Stimulated activated CD4-positive, alpha-beta T cell treated with anti-CD3 and anti-CD28 coated beads, Interleukin-15, amount 100 ng/mL, for 24 hours (primary cell): Measurements from ENCODE around the gene REC114.

Experiments
- DNase-seq: peaks from one replicate; pipeline ENCODE4 v3.0.0-alpha.2; 2020

Gene REC114

DNA sequence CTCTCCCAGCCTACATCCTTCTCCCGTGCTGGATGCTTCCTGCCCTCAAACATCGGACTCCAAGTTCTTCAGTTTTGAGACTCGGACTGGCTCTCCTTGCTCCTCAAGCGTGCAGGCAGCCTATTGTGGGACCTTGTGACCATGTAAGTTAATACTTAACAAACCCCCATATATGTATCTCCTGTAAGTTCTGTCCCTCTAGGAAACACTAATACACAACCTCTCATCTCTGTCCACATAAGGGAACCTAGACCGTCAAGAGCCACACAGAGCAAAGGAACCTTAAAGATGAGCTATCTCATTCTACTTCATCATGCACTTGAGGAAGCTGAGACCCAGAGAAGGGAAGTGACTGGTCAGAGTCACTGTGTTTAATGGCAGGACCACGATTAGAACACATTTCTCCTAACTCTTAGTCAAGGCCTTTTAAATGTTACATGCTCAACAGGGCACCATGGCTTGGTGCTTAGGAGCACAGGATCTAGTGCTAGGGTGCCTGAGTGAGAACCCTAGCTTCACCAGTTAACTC lies 140.0 kb downstream of the REC114 start:
- DNase-seq, result no peak

GRCh38 chr15:73583544-73583943 lies 140.6 kb downstream of the REC114 start:
- no peak for DNase-seq

GRCh38 chr15:73584699-73585420 lies 141.9 kb downstream of the REC114 start:
- no peak for DNase-seq

DNA sequence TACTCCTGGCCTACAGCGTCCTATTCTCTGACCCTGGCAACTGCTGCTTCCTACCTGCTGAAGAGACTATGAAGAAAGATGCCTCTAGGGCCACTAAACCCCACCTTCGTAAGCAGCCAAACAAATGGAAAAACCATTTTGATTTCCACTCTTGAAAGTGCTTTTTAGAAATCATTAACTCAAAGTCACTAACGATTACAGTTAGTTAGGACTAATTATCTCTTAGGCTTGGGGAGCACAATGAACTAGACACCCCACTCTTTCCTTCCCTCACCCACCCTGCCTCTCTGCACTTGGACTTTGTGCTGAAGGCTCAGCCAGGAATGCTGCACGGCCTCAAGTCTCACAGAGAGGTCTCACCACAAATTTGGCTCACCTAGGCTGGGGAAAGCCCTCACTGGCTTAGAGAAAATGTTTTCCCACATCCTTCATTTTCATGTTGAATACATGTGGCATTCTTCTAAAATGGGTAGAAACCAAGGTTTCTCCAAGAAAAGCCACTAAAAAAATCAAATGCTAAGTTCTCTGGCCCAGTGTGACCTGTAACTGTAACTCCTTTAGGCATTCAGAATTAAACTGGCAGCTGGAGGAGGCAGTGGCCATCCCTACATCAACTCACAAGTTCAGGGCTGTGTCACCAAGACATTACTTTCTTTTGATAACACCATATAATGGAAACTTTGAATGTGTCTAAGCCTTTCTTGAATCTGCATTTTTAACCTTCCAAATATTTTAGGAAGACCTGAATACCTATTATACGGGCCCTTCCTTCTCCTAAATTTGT lies 143.1 kb downstream of the REC114 start:
- DNase-seq, result no peak

DNA sequence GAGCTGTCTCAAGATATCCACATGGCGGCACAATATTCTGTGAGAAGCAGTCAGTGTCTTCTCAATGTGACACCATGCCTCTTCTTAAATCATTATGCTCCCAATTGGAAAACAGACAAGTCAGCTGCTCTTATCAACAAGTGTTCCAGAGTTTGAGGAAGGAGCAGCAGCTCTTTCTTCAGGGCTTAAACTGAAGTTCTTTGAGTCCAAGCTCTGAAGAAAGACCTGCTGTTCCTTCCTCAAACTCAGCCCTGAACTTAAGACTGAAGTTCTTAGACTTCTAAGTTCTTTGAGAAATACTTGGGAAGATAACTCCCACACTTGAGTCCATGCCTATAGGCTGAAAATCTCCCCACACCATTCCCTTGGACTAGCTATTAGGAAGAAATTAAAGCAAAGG lies 146.8 kb downstream of the REC114 start:
- no peak for DNase-seq

GRCh38 chr15:73590263-73590662 lies 147.3 kb downstream of the REC114 start:
- DNase-seq, result no peak

DNA sequence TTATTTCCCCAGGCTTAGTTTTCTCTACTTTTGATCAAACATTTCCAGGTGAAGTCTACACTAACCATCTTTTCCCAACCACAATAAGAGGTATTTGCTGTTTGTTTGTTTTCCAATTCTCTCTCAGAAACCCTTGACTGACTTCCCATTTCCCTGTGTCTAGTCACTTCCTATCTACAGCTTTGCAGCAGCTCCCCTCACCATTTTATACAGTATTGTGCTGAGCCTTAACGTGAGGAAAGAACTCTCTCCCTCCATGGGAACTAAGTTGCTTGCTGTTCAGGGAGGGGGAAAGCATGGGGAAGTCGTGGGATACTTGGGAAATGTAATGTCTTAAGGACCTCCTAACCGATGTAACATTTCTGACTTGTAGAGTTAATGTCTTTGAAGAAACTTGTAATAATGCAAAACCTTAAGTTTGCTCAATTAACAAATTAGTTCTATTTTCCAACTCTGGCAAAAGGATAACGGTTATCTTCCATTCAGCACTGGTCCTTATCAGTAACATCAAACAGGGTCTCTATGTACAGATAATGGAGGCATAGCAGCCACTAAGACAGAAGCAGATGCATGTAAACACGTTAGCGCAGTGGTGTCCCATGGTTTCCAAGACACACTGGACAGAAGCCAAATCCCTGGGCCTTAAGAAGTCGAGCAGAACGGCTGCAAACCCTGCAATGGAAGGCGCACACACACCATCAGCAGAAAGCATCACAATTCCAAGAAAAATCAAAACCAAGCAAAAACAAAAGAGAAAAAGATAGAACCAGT lies 150.5 kb downstream of the REC114 start:
- DNase-seq, result no peak

DNA sequence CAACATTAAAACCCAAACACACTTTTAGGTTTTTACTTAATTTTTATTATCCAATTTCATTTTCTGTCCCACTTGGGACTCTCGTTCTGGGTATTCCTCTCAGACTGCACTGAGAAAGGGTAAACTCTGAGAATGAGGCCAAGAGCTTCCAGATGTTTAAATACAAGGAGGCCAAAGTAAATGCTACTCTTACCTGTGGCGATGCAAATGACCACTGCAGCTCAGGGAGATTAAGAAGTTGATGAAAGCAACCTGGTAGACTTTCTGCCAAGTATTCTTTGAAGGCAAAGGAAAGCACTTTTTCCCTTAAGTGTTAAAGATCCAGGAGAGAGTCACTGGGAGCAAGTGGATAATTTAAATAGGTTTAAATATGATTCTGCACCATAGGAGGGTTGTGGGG lies 151.1 kb downstream of the REC114 start:
- no peak for DNase-seq

DNA sequence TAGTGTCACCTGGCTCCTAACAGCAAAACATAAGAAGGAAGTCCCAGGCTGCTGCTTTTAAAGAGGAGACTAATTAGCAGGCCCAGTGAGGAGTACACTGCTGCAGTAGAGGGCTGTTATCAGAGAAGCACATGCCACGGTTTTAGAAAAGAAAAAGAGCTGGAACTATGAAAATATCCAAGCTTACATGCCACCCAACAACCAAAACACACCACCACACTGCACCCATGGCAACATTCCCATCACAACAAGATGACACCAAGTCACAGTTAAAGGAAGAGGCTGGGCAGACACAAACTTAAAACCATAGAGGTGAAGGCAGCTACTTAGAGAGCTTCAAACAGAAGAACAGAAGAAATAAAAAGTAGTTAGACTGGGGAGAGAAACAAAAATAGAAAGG lies 153.2 kb downstream of the REC114 start:
- no peak for DNase-seq

DNA sequence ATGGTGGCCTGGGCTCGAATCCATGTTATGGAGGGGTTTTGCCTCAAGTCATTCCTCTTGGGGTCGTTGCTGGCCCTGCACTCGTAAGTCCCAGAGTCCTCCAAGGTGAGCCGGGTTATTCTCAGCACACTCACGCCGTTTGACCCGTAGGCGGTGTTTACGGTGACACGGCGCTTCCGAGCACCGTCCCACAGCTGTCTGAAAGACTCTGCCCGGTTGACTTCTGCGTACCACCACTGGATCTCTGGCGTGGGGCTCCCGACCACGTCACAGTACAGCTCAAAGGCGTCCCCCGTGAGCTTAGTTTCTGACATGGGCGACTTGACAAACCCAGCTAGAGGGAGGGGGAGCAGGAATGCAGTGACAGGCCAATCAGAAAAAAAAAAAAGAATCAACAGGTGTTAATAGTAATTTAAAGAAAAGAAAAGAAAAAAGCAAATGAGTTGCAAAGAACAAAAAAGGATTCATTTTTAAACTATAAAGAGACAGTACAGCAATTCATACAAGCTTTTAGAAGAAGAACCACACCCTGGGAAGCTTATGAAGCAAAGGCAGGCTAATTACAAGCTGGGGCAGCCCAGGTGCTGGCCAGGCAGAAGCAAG lies 154.2 kb downstream of the REC114 start:
- no peak for DNase-seq

DNA sequence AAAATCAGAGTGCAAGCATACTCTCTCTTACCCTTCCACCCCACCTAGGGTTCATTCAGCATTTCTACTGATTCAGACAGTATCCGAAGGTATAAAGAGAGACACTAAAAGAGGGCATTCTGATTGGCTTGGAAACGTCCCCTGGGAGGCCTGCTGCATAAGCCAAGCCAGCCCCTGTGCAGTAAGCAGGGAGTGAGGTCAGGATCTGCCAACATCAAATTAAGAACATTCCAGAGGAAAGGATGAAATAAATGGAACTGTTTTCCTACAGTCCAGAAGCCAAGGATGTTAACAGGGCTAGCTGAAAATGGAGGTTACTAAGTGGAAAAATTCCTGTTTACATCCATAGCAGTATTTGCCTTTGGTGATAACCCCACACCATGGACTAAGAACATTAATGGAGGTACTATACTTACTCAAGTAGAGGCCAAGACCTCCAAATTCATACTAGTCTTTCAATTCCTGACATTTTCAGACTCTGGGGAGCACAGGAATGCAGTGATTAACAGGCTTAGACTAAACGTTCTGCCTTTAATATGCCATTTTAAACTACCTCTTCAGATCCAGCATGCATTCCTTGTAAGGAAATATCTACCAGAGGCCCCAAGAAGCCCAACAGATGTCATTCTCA lies 155.7 kb downstream of the REC114 start:
- DNase-seq, result no peak

DNA sequence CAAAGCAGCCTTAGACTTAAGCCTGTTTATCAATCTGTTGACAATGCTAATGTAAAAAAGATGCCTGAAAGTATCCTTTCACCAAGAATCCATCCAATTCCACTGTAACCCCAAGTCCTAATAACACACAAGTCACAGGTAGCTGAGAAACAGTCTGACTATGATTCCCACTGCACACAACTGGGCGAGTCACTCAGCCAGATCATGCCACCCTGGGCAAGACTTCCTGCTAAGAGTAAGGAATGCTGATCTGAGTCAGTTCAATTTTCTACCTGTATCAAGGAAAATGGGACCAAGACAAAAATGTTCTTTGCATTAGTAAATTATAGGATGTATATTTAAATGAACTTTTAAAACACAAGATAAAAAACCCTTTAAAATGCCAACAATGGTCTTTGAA lies 157.0 kb downstream of the REC114 start:
- no peak for DNase-seq

GRCh38 chr15:73600413-73601335 lies 157.7 kb downstream of the REC114 start:
- no peak for DNase-seq

DNA sequence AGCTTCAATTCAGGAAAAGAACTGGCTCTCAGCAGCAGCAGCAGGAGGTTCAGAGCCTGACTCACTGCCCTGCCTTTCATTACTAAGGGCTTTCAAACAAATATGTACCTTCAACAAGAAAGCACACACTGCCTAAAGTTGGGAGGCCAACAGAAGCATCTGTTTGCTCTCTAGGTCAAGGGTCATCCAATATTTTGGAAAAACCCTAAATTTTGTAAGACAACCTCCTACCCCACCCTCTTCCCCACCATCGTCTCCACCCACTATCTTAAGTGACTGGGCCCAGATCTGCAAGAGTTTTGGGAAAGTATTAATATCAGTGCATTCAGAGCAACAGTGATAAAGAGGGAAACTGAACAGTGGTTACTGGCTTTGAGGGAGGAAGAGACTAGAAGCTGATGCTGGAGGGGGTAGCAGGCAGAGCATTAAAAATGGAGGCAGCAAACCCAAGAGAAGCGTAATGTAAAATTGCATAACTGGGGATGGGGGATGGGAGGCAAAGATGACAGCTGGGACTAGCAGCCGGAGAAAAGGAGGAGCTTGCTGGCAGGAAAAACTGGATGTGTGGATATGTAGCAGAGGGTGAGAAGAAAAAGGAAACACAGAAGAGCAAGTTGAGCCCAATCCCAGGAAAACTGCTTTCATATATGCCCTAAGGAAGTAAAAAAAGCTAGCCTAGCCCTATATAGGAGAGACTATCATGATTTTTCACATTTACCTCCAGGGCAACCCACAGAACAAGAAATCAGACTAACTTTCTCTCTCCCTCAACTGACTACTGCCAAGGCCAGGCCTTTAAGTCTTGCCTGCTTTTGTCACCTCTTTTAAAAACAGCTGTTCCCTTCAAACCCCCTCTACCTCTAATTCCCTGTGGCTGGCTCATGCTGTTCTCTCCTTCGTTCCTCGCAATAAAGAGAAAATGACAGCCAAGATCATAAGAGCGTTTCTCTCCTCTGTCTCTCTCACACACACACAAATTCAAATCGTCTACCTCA lies 158.8 kb downstream of the REC114 start:
- DNase-seq, result no peak

GRCh38 chr15:73602446-73602843 lies 159.5 kb downstream of the REC114 start:
- no peak for DNase-seq

DNA sequence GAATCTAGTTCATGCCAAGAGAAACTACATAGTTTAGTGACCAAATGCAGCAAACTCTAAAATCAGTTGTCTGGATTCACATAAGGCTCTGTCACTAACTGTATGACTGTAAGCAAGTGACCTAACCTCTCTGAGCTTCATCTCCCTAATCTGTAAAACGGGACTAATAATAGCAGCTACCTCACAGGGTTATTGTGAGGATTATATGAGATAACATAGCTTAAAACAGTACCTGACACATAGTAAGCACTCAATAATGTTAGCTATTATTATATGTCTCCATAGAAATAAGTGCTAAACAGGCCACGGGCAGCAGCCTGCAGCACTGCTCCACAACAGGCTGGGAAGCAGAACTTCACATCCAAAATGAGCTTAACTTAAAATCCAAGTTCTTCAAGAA lies 160.0 kb downstream of the REC114 start:
- DNase-seq, result no peak

- DNase-seq, result no peak
These were observed 161.5 kb downstream of the REC114 start for GRCh38 chr15:73604477-73604876.

GRCh38 chr15:73605759-73606436 lies 162.9 kb downstream of the REC114 start:
- DNase-seq, result no peak

GRCh38 chr15:73607405-73607804 lies 164.4 kb downstream of the REC114 start:
- DNase-seq, result no peak

GRCh38 chr15:73607843-73608242 lies 164.9 kb downstream of the REC114 start:
- no peak for DNase-seq
